ENCODE measurements around the gene KL.

Gene KL

GRCh38 chr13:33004511-33004910 lies 11.7 kb upstream of the KL start:
- DNase-seq (ENCODE audit: low read depth), result no peak

GRCh38 chr13:33006134-33006533 lies 10.1 kb upstream of the KL start:
- DNase-seq (ENCODE audit: low read depth), result no peak

GRCh38 chr13:33006638-33007037 lies 9.6 kb upstream of the KL start:
- DNase-seq (ENCODE audit: low read depth), result no peak

- DNase-seq (ENCODE audit: low read depth), result no peak
These were observed 9.0 kb upstream of the KL start for GRCh38 chr13:33007237-33007636.

- DNase-seq (ENCODE audit: low read depth), result no peak
These were observed 8.3 kb upstream of the KL start for GRCh38 chr13:33007950-33008349.

GRCh38 chr13:33008946-33009722 lies 7.1 kb upstream of the KL start:
- DNase-seq (ENCODE audit: low read depth), result no peak

- no peak for DNase-seq (ENCODE audit: low read depth)
These were observed 4.3 kb upstream of the KL start for GRCh38 chr13:33011828-33012470.

- no peak for DNase-seq (ENCODE audit: low read depth)
These were observed 1.9 kb upstream of the KL start for GRCh38 chr13:33014291-33014690.

- no peak for DNase-seq (ENCODE audit: low read depth)
These were observed 968 bp upstream of the KL start for GRCh38 chr13:33015241-33015668.

- no peak for DNase-seq (ENCODE audit: low read depth)
These were observed 366 bp upstream of the KL start for GRCh38 chr13:33015791-33016323.

- DNase-seq (ENCODE audit: low read depth), result no peak
These were observed 1.2 kb downstream of the KL start for GRCh38 chr13:33017323-33017929.

GRCh38 chr13:33018886-33019285 lies 2.7 kb downstream of the KL start:
- no peak for DNase-seq (ENCODE audit: low read depth)

GRCh38 chr13:33022986-33023385 lies 6.8 kb downstream of the KL start:
- DNase-seq (ENCODE audit: low read depth), result no peak

- no peak for DNase-seq (ENCODE audit: low read depth)
These were observed 9.1 kb downstream of the KL start for GRCh38 chr13:33025220-33025744.

GRCh38 chr13:33026489-33027152 lies 10.4 kb downstream of the KL start:
- DNase-seq (ENCODE audit: low read depth), result no peak

GRCh38 chr13:33028620-33029019 lies 12.4 kb downstream of the KL start:
- no peak for DNase-seq (ENCODE audit: low read depth)

GRCh38 chr13:33031277-33031676 lies 15.1 kb downstream of the KL start:
- DNase-seq (ENCODE audit: low read depth), result no peak

GRCh38 chr13:33032037-33032625 lies 15.9 kb downstream of the KL start:
- DNase-seq (ENCODE audit: low read depth), result no peak

- no peak for DNase-seq (ENCODE audit: low read depth)
These were observed 17.0 kb downstream of the KL start for GRCh38 chr13:33033051-33033812.

GRCh38 chr13:33033986-33034385 lies 17.8 kb downstream of the KL start:
- no peak for DNase-seq (ENCODE audit: low read depth)

- DNase-seq (ENCODE audit: low read depth), result no peak
These were observed 18.8 kb downstream of the KL start for GRCh38 chr13:33034882-33035520.

Data from activated T-cell treated with anti-CD3 and anti-CD28 coated beads for 1 hour (primary cell).